Neural progenitor cell (in vitro differentiated cells): ENCODE data around the gene GNG12. TPM values are rescaled to one million over a fixed set of nuclear protein-coding genes. Genes with fewer than 3 reads are reported as not detected.

Experiments
- DNase-seq: peaks from one replicate; pipeline ENCODE4 v3.0.0-alpha.2; 2016; ENCODE audit warnings: low spot score
- H2AFZ ChIP-seq: fragments of 200-600 bp; sonication (generic); replicated peaks from 2 replicates; pipeline ENCODE4 v1.6.1; 2016; ENCODE audit warnings: antibody characterized with exemption
- H3F3A ChIP-seq: fragments of 200-600 bp; sonication (generic); 2 replicates; pipeline ENCODE4 v1.6.1; 2016; ENCODE audit warnings: antibody characterized with exemption, low read depth
- H3K27ac ChIP-seq: fragments of 200-600 bp; sonication (generic); 2 replicates; pipeline ENCODE4 v1.5.1; 2016; ENCODE audit warnings: mild to moderate bottlenecking
- H3K27me3 ChIP-seq: fragments of 200-600 bp; sonication (generic); 2 replicates; pipeline ENCODE4 v1.6.1; 2016; ENCODE audit warnings: mild to moderate bottlenecking, moderate library complexity
- H3K36me3 ChIP-seq: fragments of 200-600 bp; sonication (generic); 2 replicates; pipeline ENCODE4 v1.5.1; 2016
- H3K4me1 ChIP-seq: fragments of 200-600 bp; sonication (generic); 2 replicates; pipeline ENCODE4 v1.6.1; 2016; ENCODE audit warnings: mixed run types
- H3K4me2 ChIP-seq: fragments of 200-600 bp; sonication (generic); 2 replicates; pipeline ENCODE4 v1.6.1; 2016
- H3K4me3 ChIP-seq: fragments of 200-600 bp; sonication (generic); 2 replicates; pipeline ENCODE4 v1.5.1; 2016
- H3K79me2 ChIP-seq: fragments of 200-600 bp; sonication (generic); 2 replicates; pipeline ENCODE4 v1.6.1; 2016; ENCODE audit warnings: low read depth
- H3K9ac ChIP-seq: fragments of 200-600 bp; sonication (generic); 2 replicates; pipeline ENCODE4 v1.6.1; 2016
- H3K9me3 ChIP-seq: fragments of 200-600 bp; sonication (generic); 2 replicates; pipeline ENCODE4 v1.5.1; 2016; ENCODE audit warnings: low read depth
- H4K20me1 ChIP-seq: fragments of 200-600 bp; sonication (generic); 2 replicates; pipeline ENCODE4 v1.6.1; 2016; ENCODE audit warnings: low read depth
- H3K27ac Mint-ChIP-seq: 3 replicates; pipeline ENCODE4 v1.8.0; 2021; ENCODE audit warnings: mixed read lengths
- H3K27me3 Mint-ChIP-seq: 2 replicates; pipeline ENCODE4 v1.8.0; 2022; ENCODE audit warnings: low read depth, mild to moderate bottlenecking, inconsistent platforms, moderate library complexity, mixed read lengths; ENCODE audit not compliant: insufficient read depth
- H3K36me3 Mint-ChIP-seq: 3 replicates; pipeline ENCODE4 v1.8.0; 2021; ENCODE audit warnings: mixed read lengths
- H3K4me1 Mint-ChIP-seq: 3 replicates; pipeline ENCODE4 v1.8.0; 2021; ENCODE audit warnings: mixed read lengths
- H3K4me3 Mint-ChIP-seq: 3 replicates; pipeline ENCODE4 v1.8.0; 2021; ENCODE audit warnings: mild to moderate bottlenecking, moderate library complexity, mixed read lengths
- H3K9me3 Mint-ChIP-seq: 3 replicates; pipeline ENCODE4 v1.8.0; 2020; ENCODE audit warnings: mixed read lengths
- EZH2 ChIP-seq: fragments of 200-600 bp; sonication (generic); IDR thresholded peaks from 2 replicates; pipeline ENCODE4 v1.6.1; 2017; ENCODE audit warnings: antibody characterized with exemption, mild to moderate bottlenecking, moderate library complexity
- EZH2phosphoT487 ChIP-seq: fragments of 200-600 bp; sonication (generic); IDR thresholded peaks from 2 replicates; pipeline ENCODE4 v1.6.1; 2017; ENCODE audit warnings: antibody characterized with exemption
- total RNA-seq: library from RNA; depleted of rRNA; stranded (reverse); fragments of >200 nt; gene quantifications from 2 replicates; pipeline ENCODE4 v1.2.3, GENCODE V29; 2015; ENCODE audit warnings: low replicate concordance
- TF ChIP-seq, protein P1 (sequence below): fragments of 200-600 bp; sonication (generic); IDR thresholded peaks from 2 replicates; pipeline ENCODE4 v1.5.1; 2017; ENCODE audit warnings: antibody characterized with exemption, mild to moderate bottlenecking

Gene GNG12
- total RNA-seq, 1 donor from 2014 or later: 44.5 TPM

DNA sequence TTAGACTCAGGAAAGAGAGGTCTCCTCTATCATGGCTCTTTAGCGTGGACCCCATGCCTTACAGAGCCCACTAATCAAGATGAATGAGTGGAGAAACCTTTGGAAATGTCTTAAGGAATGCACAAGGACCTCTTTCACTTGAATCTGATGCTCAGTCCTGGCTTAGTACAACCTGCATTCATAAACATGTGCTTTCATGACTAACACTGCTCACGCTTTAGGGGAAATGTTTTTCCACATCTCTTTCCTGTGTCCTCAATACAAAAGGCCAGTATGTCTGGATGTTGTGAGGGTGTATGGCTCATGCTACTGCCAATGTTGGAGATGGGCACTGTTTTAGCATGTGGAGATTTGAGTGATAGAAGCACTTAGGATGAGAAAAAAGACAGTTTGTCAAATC, 14.2 kb upstream of the GNG12 start:
- no peak overlapping the region for H3K27ac ChIP-seq
- Mint-ChIP-seq H3K27me3 (peaks cover 7% of the 10 kb centered on the region), H3K4me1 (peaks cover 2% of the 10 kb centered on the region), H3K9me3 (peaks cover 2% of the 10 kb centered on the region), H3K4me3 (no peak overlapping the region), H3K27ac (no peak overlapping the region), H3K36me3 (no peaks in the 10 kb centered on the region)
- H3K4me3 ChIP-seq: no peak overlapping the region
- H3K4me1 ChIP-seq: no peaks in the 10 kb centered on the region
- H3K9me3 ChIP-seq: no peaks in the 10 kb centered on the region
- H3F3A ChIP-seq: peaks cover 7% of the 10 kb centered on the region
- no peaks in the 10 kb centered on the region for H3K27me3 ChIP-seq
- H3K79me2 ChIP-seq: no peaks in the 10 kb centered on the region
- TF ChIP-seq, protein P1, sequence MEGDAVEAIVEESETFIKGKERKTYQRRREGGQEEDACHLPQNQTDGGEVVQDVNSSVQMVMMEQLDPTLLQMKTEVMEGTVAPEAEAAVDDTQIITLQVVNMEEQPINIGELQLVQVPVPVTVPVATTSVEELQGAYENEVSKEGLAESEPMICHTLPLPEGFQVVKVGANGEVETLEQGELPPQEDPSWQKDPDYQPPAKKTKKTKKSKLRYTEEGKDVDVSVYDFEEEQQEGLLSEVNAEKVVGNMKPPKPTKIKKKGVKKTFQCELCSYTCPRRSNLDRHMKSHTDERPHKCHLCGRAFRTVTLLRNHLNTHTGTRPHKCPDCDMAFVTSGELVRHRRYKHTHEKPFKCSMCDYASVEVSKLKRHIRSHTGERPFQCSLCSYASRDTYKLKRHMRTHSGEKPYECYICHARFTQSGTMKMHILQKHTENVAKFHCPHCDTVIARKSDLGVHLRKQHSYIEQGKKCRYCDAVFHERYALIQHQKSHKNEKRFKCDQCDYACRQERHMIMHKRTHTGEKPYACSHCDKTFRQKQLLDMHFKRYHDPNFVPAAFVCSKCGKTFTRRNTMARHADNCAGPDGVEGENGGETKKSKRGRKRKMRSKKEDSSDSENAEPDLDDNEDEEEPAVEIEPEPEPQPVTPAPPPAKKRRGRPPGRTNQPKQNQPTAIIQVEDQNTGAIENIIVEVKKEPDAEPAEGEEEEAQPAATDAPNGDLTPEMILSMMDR: no peak
- no peak for TF ChIP-seq EZH2
- TF ChIP-seq EZH2phosphoT487: no peak
- H3K36me3 ChIP-seq: no peaks in the 10 kb centered on the region
- no peak overlapping the region for H3K9ac ChIP-seq
- no peak overlapping the region for H2AFZ ChIP-seq
- no peak overlapping the region for H3K4me2 ChIP-seq
- no peaks in the 10 kb centered on the region for H4K20me1 ChIP-seq
- no peak for DNase-seq

DNA sequence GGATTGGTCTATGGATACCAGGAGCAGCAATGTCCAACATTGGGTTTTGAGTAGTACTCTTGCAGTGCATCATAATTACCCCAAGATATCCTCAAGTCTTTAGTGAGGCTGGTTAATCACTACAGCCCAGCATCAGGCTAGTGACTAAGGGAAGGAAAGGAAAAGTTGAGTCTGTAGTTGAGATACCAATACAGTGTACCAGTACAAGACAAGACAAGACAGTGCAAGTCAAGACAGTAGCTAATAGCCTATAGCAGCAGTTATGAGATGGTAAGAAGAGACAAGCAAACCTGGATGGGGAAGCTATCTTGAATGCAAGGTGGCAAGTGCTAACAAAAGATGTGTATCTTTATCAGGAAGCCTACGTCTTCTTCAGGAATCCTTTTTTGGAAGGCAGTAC, 13.3 kb upstream of the GNG12 start:
- peaks cover 2% of the 10 kb centered on the region for H3K9me3 Mint-ChIP-seq
- no peak overlapping the region for H3K4me3 Mint-ChIP-seq
- H3K27ac ChIP-seq: no peak overlapping the region

DNA sequence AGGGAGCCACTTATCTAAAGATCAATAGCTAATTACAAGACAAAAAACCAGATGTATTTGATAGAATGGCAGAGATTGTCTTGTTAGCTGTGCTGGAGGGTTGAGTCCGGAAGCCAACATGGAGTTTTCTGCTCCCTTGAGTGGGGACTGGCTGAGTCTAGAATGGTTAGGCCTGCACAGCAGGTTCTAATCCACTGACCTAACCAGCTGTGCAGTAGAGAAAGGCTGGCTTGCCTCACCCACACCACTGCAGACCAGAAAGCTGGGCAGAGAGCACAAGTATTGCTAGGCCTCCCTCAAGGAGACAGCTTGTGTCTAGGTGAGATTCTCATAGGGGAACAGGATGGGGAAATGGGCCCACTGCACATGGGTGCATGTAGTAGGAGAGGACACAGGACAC, 11.7 kb upstream of the GNG12 start:
- Histone ChIP-seq H3K36me3 (no peaks in the 10 kb centered on the region), H4K20me1 (no peaks in the 10 kb centered on the region), H2AFZ (no peak overlapping the region), H3K79me2 (no peaks in the 10 kb centered on the region), H3K4me1 (peaks cover 15% of the 10 kb centered on the region), H3K9me3 (no peaks in the 10 kb centered on the region), H3K9ac (no peak overlapping the region), H3F3A (peaks cover 7% of the 10 kb centered on the region), H3K4me3 (no peak overlapping the region), H3K27ac (no peak overlapping the region), H3K27me3 (no peaks in the 10 kb centered on the region), H3K4me2 (no peak overlapping the region)
- no peak overlapping the region for H3K27ac Mint-ChIP-seq
- H3K27me3 Mint-ChIP-seq: peaks cover 5% of the 10 kb centered on the region
- H3K36me3 Mint-ChIP-seq: no peaks in the 10 kb centered on the region
- no peak for TF ChIP-seq EZH2phosphoT487
- TF ChIP-seq, protein P1: no peak
- TF ChIP-seq EZH2: no peak
- no peak for DNase-seq
- peaks cover 4% of the 10 kb centered on the region for H3K4me1 Mint-ChIP-seq
- no peak overlapping the region for H3K4me3 Mint-ChIP-seq
- peaks cover 2% of the 10 kb centered on the region for H3K9me3 Mint-ChIP-seq

More for the DNA sequence above, 13.3 kb upstream of the GNG12 start:
- Histone ChIP-seq H4K20me1 (no peaks in the 10 kb centered on the region), H2AFZ (no peak overlapping the region), H3F3A (peaks cover 7% of the 10 kb centered on the region), H3K36me3 (no peaks in the 10 kb centered on the region), H3K27me3 (no peaks in the 10 kb centered on the region), H3K4me3 (no peak overlapping the region), H3K9me3 (no peaks in the 10 kb centered on the region), H3K4me1 (peaks cover 4% of the 10 kb centered on the region), H3K79me2 (no peaks in the 10 kb centered on the region), H3K4me2 (no peak overlapping the region), H3K9ac (no peak overlapping the region)
- DNase-seq: no peak
- Mint-ChIP-seq H3K27me3 (peaks cover 7% of the 10 kb centered on the region), H3K4me1 (peaks cover 2% of the 10 kb centered on the region), H3K27ac (no peak overlapping the region), H3K36me3 (no peaks in the 10 kb centered on the region)
- TF ChIP-seq EZH2: no peak
- no peak for TF ChIP-seq EZH2phosphoT487
- TF ChIP-seq, protein P1: no peak
